ENCODE results near the gene PARD3.

Gene PARD3

GRCh38 chr10:34143466-34143865 is 671.6 kb downstream of the PARD3 start:
- H3K36me3 ChIP-seq (ENCODE audit: control insufficient read depth in 2 of 2, insufficient read depth in 2 of 2, low read length in 2 of 2) = no peaks in the 10 kb centered on the region
- H3K9me3 ChIP-seq (ENCODE audit: control insufficient read depth in 2 of 2, low read length in 2 of 2) = no peaks in the 10 kb centered on the region
- no peak overlapping the region for H3K4me3 ChIP-seq (ENCODE audit: low read length in 2 of 2)
- no peak overlapping the region for H3K9ac ChIP-seq (ENCODE audit: low read length in 2 of 2)
- H3K27ac ChIP-seq (ENCODE audit: low read length) = no peak overlapping the region
- no peaks in the 10 kb centered on the region for H3K27me3 ChIP-seq (ENCODE audit: control insufficient read depth in 1 of 2, insufficient read depth in 2 of 2, low read length in 2 of 2)
- no peaks in the 10 kb centered on the region for H3K4me1 ChIP-seq (ENCODE audit: control insufficient read depth, insufficient read depth, low read length)

DNA sequence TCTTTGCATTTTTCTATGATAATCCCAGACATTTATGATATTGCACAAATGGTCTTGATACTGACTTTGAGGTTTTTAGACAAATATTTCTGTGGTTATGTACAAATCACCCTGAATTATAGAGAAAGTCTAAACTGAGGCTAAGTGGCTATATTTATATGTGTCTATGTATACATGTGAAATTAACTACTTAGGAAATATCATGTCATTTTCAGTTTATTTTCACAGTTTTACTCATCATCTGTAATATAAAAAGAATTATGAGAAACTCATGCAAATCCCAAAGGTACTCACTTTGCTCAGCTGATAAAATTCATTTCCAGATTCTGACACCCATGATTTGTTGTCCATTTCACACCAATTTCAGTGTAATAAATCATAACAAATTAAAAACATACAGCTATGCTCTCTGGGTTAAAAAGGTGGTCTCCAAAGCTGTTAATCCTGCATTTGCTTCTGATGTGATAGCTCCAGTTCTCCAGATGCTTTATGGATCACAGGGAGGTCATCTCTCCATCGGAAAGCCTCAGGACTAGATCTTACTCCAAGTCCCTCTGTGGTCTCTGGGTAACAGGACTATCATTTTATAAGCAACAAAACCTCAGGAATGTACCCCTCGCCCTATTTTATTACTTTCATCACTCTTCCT is 673.9 kb downstream of the PARD3 start:
- no peak overlapping the region for H3K9ac ChIP-seq (ENCODE audit: low read length in 2 of 2)

GRCh38 chr10:34139559-34139958 is 675.5 kb downstream of the PARD3 start:
- Histone ChIP-seq H3K27me3 (ENCODE audit: control insufficient read depth in 1 of 2, insufficient read depth in 2 of 2, low read length in 2 of 2) (no peaks in the 10 kb centered on the region), H3K36me3 (ENCODE audit: control insufficient read depth in 2 of 2, insufficient read depth in 2 of 2, low read length in 2 of 2) (no peaks in the 10 kb centered on the region), H3K4me1 (ENCODE audit: control insufficient read depth, insufficient read depth, low read length) (no peaks in the 10 kb centered on the region), H3K4me3 (ENCODE audit: low read length in 2 of 2) (no peak overlapping the region), H3K9ac (ENCODE audit: low read length in 2 of 2) (no peak overlapping the region), H3K27ac (ENCODE audit: low read length) (no peak overlapping the region), H3K9me3 (ENCODE audit: control insufficient read depth in 2 of 2, low read length in 2 of 2) (no peaks in the 10 kb centered on the region)

More for the DNA sequence above, 673.9 kb downstream of the PARD3 start:
- Histone ChIP-seq H3K4me3 (ENCODE audit: low read length in 2 of 2) (no peak overlapping the region), H3K36me3 (ENCODE audit: control insufficient read depth in 2 of 2, insufficient read depth in 2 of 2, low read length in 2 of 2) (no peaks in the 10 kb centered on the region), H3K27me3 (ENCODE audit: control insufficient read depth in 1 of 2, insufficient read depth in 2 of 2, low read length in 2 of 2) (no peaks in the 10 kb centered on the region), H3K9me3 (ENCODE audit: control insufficient read depth in 2 of 2, low read length in 2 of 2) (no peaks in the 10 kb centered on the region), H3K4me1 (ENCODE audit: control insufficient read depth, insufficient read depth, low read length) (no peaks in the 10 kb centered on the region), H3K27ac (ENCODE audit: low read length) (no peak overlapping the region)

- Histone ChIP-seq H3K27me3 (ENCODE audit: control insufficient read depth in 1 of 2, insufficient read depth in 2 of 2, low read length in 2 of 2) (no peaks in the 10 kb centered on the region), H3K4me1 (ENCODE audit: control insufficient read depth, insufficient read depth, low read length) (no peaks in the 10 kb centered on the region), H3K4me3 (ENCODE audit: low read length in 2 of 2) (no peak overlapping the region), H3K36me3 (ENCODE audit: control insufficient read depth in 2 of 2, insufficient read depth in 2 of 2, low read length in 2 of 2) (no peaks in the 10 kb centered on the region), H3K9ac (ENCODE audit: low read length in 2 of 2) (no peak overlapping the region), H3K27ac (ENCODE audit: low read length) (no peak overlapping the region), H3K9me3 (ENCODE audit: control insufficient read depth in 2 of 2, low read length in 2 of 2) (no peaks in the 10 kb centered on the region)
These were observed 677.1 kb downstream of the PARD3 start for GRCh38 chr10:34137955-34138354.

DNA sequence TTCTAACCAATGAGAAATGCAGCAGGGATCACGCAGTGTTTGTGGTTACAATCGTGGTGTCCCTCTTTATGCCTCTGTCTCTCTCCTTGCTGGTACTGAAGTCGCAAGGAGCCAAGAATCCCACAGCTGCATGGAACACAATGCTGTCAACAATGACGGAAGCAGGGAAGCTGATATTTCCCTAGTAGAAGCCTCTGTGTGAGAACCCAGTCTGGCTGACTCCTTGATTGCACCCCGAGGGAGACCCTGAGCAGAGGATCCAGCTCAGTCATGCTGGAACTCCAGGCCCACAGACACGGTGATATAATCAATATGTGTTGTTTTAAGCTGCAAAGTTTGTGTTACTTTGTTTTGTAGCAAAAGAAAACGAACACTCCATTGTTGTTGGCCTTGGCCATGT is 677.9 kb downstream of the PARD3 start:
- no peak overlapping the region for H3K4me3 ChIP-seq (ENCODE audit: low read length in 2 of 2)
- H3K36me3 ChIP-seq (ENCODE audit: control insufficient read depth in 2 of 2, insufficient read depth in 2 of 2, low read length in 2 of 2) = no peaks in the 10 kb centered on the region
- no peaks in the 10 kb centered on the region for H3K9me3 ChIP-seq (ENCODE audit: control insufficient read depth in 2 of 2, low read length in 2 of 2)
- H3K4me1 ChIP-seq (ENCODE audit: control insufficient read depth, insufficient read depth, low read length) = no peaks in the 10 kb centered on the region
- no peak overlapping the region for H3K9ac ChIP-seq (ENCODE audit: low read length in 2 of 2)
- no peak overlapping the region for H3K27ac ChIP-seq (ENCODE audit: low read length)
- H3K27me3 ChIP-seq (ENCODE audit: control insufficient read depth in 1 of 2, insufficient read depth in 2 of 2, low read length in 2 of 2) = no peaks in the 10 kb centered on the region

DNA sequence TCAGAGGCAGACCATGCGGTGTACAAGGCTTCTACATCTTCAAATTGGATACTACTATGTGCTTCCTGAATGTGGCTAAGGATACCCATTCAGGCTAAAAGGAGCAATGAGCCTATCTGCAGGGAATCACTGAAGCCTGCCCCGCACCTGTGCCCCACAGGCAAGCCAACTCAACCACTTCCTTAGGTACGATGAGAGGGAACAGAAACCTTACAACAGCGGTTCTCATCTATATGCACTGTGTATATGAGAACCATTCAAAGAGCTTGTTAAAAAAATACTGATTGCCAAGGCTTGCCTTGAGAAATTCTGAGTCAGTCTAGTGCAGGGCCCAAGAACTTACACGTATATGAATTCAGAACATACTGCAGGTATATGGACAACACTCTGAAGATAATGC is 679.6 kb downstream of the PARD3 start:
- H3K36me3 ChIP-seq (ENCODE audit: control insufficient read depth in 2 of 2, insufficient read depth in 2 of 2, low read length in 2 of 2) = peaks cover 0 to 3% of the 10 kb centered on the region in 2 donors
- H3K4me3 ChIP-seq (ENCODE audit: low read length in 2 of 2) = no peak overlapping the region
- no peak overlapping the region for H3K27ac ChIP-seq (ENCODE audit: low read length)
- no peak overlapping the region for H3K9ac ChIP-seq (ENCODE audit: low read length in 2 of 2)
- no peaks in the 10 kb centered on the region for H3K9me3 ChIP-seq (ENCODE audit: control insufficient read depth in 2 of 2, low read length in 2 of 2)
- no peaks in the 10 kb centered on the region for H3K27me3 ChIP-seq (ENCODE audit: control insufficient read depth in 1 of 2, insufficient read depth in 2 of 2, low read length in 2 of 2)
- H3K4me1 ChIP-seq (ENCODE audit: control insufficient read depth, insufficient read depth, low read length) = no peaks in the 10 kb centered on the region

DNA sequence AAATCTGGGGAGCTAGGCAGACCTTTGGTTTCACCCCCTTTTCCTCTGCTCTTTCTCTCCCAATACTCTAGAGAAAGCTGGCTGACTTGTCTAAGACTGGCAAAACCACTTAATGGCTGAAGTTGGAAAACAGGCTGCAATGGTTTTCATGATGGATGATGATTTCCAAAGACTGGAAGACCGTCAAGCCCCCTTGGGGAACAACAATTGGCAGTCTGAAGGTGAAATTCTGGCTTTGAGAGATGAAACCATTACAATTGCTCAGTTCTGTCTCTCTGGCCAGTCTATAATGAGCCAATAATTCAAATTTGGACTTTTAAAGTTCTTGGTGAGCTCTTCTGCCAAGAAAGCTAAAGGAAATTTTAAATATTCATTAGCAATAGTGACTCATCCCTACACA is 680.5 kb downstream of the PARD3 start:
- Histone ChIP-seq H3K36me3 (ENCODE audit: control insufficient read depth in 2 of 2, insufficient read depth in 2 of 2, low read length in 2 of 2) (peaks cover 0 to 5% of the 10 kb centered on the region in 2 donors), H3K4me1 (ENCODE audit: control insufficient read depth, insufficient read depth, low read length) (no peaks in the 10 kb centered on the region), H3K27me3 (ENCODE audit: control insufficient read depth in 1 of 2, insufficient read depth in 2 of 2, low read length in 2 of 2) (no peaks in the 10 kb centered on the region), H3K9ac (ENCODE audit: low read length in 2 of 2) (no peak overlapping the region), H3K4me3 (ENCODE audit: low read length in 2 of 2) (no peak overlapping the region), H3K27ac (ENCODE audit: low read length) (no peak overlapping the region), H3K9me3 (ENCODE audit: control insufficient read depth in 2 of 2, low read length in 2 of 2) (no peaks in the 10 kb centered on the region)

- H3K36me3 ChIP-seq (ENCODE audit: control insufficient read depth in 2 of 2, insufficient read depth in 2 of 2, low read length in 2 of 2) = peaks cover 0 to 5% of the 10 kb centered on the region in 2 donors
- no peaks in the 10 kb centered on the region for H3K9me3 ChIP-seq (ENCODE audit: control insufficient read depth in 2 of 2, low read length in 2 of 2)
- no peak overlapping the region for H3K27ac ChIP-seq (ENCODE audit: low read length)
- H3K9ac ChIP-seq (ENCODE audit: low read length in 2 of 2) = no peak overlapping the region
- H3K4me3 ChIP-seq (ENCODE audit: low read length in 2 of 2) = no peak overlapping the region
- H3K4me1 ChIP-seq (ENCODE audit: control insufficient read depth, insufficient read depth, low read length) = no peaks in the 10 kb centered on the region
- no peaks in the 10 kb centered on the region for H3K27me3 ChIP-seq (ENCODE audit: control insufficient read depth in 1 of 2, insufficient read depth in 2 of 2, low read length in 2 of 2)
These were observed 681.7 kb downstream of the PARD3 start for GRCh38 chr10:34133406-34133805.

- H3K4me1 ChIP-seq (ENCODE audit: control insufficient read depth, insufficient read depth, low read length) = peaks cover 2% of the 10 kb centered on the region
- H3K36me3 ChIP-seq (ENCODE audit: control insufficient read depth in 2 of 2, insufficient read depth in 2 of 2, low read length in 2 of 2) = peaks cover 0 to 5% of the 10 kb centered on the region in 2 donors
- H3K9me3 ChIP-seq (ENCODE audit: control insufficient read depth in 2 of 2, low read length in 2 of 2) = no peaks in the 10 kb centered on the region
- H3K27ac ChIP-seq (ENCODE audit: low read length) = no peak overlapping the region
- H3K4me3 ChIP-seq (ENCODE audit: low read length in 2 of 2) = no peak overlapping the region
- H3K9ac ChIP-seq (ENCODE audit: low read length in 2 of 2) = no peak overlapping the region
- H3K27me3 ChIP-seq (ENCODE audit: control insufficient read depth in 1 of 2, insufficient read depth in 2 of 2, low read length in 2 of 2) = no peaks in the 10 kb centered on the region
These were observed 683.9 kb downstream of the PARD3 start for GRCh38 chr10:34131152-34131551.

GRCh38 chr10:34127676-34128075 is 687.4 kb downstream of the PARD3 start:
- Histone ChIP-seq H3K9ac (ENCODE audit: low read length in 2 of 2) (no peak overlapping the region), H3K4me1 (ENCODE audit: control insufficient read depth, insufficient read depth, low read length) (peaks cover 7% of the 10 kb centered on the region), H3K27me3 (ENCODE audit: control insufficient read depth in 1 of 2, insufficient read depth in 2 of 2, low read length in 2 of 2) (no peaks in the 10 kb centered on the region), H3K36me3 (ENCODE audit: control insufficient read depth in 2 of 2, insufficient read depth in 2 of 2, low read length in 2 of 2) (peaks cover 0 to 5% of the 10 kb centered on the region in 2 donors), H3K9me3 (ENCODE audit: control insufficient read depth in 2 of 2, low read length in 2 of 2) (no peaks in the 10 kb centered on the region), H3K27ac (ENCODE audit: low read length) (no peak overlapping the region), H3K4me3 (ENCODE audit: low read length in 2 of 2) (no peak overlapping the region)

- peaks cover 0 to 5% of the 10 kb centered on the region in 2 donors for H3K36me3 ChIP-seq (ENCODE audit: control insufficient read depth in 2 of 2, insufficient read depth in 2 of 2, low read length in 2 of 2)
- peaks cover 13% of the 10 kb centered on the region for H3K4me1 ChIP-seq (ENCODE audit: control insufficient read depth, insufficient read depth, low read length)
- no peaks in the 10 kb centered on the region for H3K9me3 ChIP-seq (ENCODE audit: control insufficient read depth in 2 of 2, low read length in 2 of 2)
- no peak overlapping the region for H3K4me3 ChIP-seq (ENCODE audit: low read length in 2 of 2)
- no peak overlapping the region for H3K9ac ChIP-seq (ENCODE audit: low read length in 2 of 2)
- no peak overlapping the region for H3K27ac ChIP-seq (ENCODE audit: low read length)
- H3K27me3 ChIP-seq (ENCODE audit: control insufficient read depth in 1 of 2, insufficient read depth in 2 of 2, low read length in 2 of 2) = no peaks in the 10 kb centered on the region
These were observed 688.5 kb downstream of the PARD3 start for GRCh38 chr10:34126371-34127151.

Data from stomach smooth muscle (tissue), 2 donors.